GM19240 (cell line): Measurements from ENCODE around the gene PROSER3.

Experiments
- DNase-seq: peaks from one replicate; pipeline ENCODE4 v3.0.0; 2011; ENCODE audit warnings: low spot score; ENCODE audit not compliant: insufficient read length

The PROSER3 gene

DNA sequence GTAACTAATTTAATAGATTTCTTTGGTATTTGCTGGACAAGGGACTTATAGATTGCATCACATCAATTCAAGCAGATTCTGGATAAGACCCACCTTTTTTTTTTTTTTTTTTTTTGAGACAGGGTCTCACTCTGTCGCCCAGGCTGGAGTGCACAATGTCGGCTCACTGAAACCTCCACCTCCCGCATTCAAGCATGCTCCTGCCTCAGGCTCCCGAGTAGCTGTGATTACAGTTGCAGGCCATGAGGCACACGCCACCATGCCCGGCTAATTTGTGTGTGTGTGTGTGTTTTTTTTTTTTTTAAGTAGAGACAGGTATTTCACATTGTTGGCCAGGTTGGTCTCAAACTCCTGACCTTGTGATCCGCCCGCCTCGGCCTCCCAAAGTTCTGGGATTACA is 58.9 kb downstream of the PROSER3 start:
- DNase-seq, result no peak

DNA sequence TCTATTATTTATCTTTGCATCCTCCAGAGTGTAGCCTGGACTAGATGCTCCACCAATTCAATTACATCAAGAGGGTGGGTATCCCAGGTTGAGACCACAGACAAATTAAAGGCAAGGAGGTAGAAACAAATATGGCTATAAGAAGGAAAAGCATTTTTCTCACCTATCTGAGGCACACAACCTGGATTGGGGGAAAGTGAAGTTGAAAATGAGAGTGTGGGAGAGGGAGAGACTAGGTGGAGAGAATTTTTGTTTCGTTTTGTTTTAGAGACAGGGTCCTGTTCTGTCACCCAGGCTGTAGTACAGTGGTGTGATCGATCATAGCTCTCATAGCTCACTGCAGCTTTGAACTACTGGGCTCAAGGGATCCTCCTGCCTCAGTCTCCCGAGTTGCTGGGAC is 60.5 kb downstream of the PROSER3 start:
- no peak for DNase-seq
